ENCODE data around the gene CAV2.

The CAV2 gene

GRCh38 chr7:116496653-116497052 is 2.9 kb upstream of the CAV2 start:
- no peak for DNase-seq

GRCh38 chr7:116497708-116498107 is 1.8 kb upstream of the CAV2 start:
- no peak for DNase-seq

DNA sequence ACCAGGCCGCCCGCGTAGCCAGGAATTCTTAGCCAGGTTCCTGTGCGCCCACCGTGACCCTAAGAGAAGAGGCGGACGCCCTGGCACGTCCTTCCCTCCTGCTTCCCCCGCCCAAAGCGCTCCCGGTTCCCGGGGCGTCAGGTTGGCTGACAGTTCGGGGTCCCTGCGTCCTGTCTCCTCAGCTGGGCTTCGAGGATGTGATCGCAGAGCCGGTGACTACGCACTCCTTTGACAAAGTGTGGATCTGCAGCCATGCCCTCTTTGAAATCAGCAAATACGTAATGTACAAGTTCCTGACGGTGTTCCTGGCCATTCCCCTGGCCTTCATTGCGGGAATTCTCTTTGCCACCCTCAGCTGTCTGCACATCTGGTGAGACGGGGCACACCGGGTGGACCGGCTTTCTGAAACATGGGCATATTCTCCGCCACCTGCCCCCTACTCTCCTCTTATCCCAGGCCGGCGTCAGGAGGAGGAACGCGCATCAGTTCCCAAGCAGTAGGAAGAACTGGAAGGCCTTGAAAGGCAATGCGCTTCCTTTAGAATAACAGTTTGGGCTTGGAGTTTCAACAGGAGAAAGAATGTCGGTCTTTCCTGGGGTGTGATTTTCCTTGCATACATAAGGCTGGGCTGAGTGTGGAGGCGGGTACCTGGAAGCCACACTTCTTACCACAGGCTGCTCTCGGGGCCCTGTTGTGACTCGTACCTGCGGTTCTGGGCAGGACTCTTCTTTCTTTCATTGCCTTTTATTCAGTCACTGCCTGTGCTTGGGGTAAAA is 728 bp downstream of the CAV2 start:
- DNase-seq = peak; percentile 37

- DNase-seq = no peak
Measured at GRCh38 chr7:116501425-116502167, 2.1 kb downstream of the CAV2 start.

DNA sequence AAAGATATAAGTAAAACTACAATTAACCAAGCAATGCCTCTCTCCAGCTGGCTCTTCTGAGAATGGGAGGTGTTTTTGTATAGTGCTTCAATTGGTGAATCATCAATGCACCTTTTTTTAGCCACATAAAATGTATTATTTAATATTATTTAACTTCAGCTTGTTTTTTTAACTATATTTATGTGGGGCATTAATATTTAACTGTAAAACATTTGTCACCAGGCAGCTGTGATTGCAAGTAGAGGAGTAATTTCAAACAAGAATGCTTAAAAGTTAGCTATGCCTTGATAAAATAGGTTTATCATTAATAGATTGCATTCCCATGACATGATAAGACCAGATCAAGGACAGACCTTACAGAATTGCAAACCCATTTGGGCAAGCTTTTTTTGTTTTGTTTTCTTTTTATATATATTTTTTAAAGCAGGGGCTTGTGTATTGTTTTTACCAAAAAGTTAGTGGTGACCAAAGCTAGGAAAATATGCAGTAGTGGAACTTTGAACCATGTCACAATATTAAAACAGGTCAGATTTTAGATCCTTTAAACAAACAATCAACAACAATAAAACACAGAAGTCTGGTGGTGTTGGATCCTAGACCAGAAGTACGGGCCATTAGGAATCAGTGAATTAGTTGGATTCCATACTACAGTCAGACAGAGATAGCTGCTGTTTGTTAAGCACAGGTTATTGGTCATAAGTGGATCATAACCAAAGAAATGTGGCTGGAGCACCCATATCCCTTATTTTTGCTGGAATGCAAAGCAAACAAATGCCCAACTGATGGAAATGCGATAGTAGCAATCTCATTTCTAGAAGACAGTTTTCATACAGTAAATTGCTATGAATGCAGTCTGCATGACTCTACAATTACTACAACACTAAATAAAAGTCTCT is 2.9 kb downstream of the CAV2 start:
- no peak for DNase-seq

GRCh38 chr7:116503835-116504234 is 4.3 kb downstream of the CAV2 start:
- DNase-seq = no peak

GRCh38 chr7:116505278-116505677 is 5.7 kb downstream of the CAV2 start:
- no peak for DNase-seq

- DNase-seq = no peak
Measured at GRCh38 chr7:116505823-116506222, 6.3 kb downstream of the CAV2 start.

GRCh38 chr7:116509982-116510579 is 10.5 kb downstream of the CAV2 start:
- DNase-seq = no peak

DNA sequence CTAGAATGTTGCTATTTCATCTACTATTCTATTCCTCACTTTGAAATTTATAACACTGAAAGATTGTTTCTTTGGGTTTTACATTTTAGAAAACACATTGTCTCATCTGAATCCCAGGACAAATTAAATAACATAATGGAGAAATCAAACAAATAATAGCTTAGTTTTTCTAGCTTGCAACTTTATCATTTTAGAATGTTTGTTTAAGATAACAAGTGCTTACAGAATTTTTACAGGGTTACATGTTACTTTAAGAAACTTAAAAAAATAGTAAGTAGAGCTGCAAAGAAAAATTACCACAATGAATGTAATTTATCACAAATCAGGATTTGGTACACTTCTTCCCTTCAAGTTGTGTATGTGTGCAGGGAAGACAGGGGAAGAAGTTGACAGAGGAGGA is 11.3 kb downstream of the CAV2 start:
- DNase-seq = no peak

DNA sequence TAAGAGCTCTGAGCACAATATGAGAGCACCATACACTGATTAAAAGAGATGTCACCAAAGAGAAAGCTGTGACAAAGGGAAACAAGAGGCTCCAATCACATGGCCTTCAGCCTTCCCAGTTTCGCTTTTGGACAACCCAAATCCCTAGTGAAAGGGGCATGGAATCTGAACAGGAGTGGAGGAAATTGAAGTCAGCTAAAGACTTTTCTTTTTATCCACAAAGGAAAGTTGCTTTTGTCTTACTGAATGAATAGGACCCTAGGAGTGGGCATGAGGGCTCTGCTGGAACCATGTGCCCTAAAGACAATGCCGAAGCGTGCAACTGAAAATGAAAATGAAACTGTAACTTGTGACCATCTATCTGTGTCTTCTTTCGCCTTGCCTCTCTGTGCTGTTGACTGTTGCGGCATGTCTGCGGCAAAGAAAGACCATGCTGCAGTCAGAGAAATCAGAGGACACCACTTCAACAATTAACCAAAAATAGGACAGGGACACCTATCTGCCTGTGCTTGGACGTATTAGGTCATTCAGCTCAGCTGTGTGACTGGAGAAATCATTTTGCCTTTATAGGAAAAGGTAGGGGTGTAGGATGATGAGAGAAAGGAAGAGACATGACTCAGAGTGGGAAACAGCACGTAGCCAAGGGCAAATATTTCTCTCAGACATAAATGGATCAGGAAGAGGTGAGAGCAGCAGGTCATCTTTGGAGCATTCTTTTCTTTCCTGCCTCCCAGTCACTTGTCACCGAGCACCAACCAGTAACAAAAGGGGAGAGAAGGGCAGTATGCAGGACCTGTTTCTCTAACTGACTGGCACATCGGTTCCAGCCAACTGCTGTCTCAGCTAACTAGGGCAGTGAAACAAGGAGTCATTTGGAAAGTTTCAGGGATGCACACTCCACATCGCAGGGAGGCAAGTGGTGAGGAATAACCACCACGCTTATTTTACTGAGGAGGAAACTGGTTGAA is 12.3 kb downstream of the CAV2 start:
- DNase-seq = no peak

DNA sequence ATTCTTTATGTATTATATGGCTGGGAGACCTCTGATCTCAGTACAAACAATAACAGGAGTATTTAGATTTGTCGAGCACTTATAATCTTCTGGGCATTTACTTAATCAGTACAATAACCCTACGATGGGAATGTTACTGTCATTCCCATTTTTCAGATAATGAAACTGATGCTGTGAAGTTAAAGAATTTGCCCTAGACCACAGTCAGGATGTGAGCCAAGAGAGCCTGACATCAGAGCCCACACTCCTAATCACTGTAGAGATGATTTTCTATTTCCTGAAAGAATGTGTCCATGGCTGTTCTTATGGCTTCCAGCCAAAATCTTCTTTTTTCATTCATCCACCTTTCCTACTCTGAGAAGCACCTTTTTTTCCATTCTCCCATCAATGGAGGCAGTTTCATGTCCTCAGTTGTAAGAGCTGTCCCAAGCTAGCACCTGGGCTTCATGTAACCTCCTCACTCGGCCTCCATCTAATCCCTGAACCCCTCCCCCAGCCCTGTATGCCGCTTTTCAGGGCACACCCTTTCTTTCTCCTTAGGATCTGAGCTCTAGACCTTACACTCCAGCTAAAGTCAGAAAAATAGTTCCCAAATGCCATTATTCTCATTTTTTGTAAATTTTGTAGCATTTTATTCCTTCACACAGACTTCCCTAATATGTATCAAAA is 13.1 kb downstream of the CAV2 start:
- DNase-seq = no peak

DNA sequence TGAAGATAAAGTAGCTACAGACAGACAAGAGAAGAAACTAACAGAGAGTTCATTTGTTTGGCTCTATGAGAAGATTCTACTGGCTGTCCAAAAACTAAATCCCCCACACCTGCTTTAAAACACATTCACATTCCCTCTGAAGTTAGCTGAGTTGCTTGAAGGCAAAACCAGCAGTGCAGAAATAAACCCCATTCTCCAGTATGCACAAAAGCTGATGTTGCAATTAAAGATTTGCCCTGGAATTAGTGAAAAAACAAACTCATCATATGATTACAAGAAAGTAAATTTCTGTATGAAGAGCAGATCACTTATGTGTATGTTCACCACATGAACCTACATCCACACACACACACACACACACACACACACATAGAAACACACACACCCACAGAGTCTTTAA is 16.0 kb downstream of the CAV2 start:
- no peak for DNase-seq

DNA sequence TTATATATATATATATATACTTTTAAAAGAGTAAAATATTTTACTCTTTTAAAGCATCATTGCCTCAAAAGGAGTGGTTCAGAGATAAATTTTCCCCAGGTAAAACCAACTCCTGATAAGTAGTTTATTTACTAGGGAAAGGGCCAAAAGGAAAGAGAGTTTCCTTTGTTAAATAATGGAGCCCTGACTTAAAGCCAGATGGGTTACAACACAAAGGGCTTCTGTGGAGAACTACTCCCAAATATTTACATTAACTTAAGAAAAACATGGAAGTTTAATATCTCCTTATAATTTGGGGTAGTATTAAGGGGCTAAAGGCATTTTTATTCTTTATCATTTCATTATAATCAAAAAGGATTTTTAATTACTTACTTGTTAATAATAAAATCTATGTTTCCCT is 16.8 kb downstream of the CAV2 start:
- no peak for DNase-seq

- DNase-seq = no peak
Measured at GRCh38 chr7:116517626-116518025, 18.1 kb downstream of the CAV2 start.

DNA sequence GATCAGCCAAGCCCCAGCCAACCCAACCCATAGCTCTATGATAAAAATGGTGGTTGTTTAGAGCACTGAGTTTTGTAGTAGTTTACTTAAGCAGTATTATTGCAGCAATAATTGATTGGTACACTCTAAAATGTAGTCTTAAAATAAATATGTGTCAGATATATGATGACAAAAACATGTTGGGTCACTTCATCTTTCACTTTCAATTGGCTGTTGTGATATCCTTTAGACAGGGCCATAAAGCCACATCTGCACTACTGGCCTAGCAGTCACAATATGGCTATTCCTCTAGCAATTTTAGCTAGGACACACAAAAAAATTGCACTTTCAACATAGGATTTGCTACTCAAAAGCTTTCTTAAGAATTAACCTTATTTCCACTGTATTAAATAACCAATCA is 19.4 kb downstream of the CAV2 start:
- no peak for DNase-seq

GRCh38 chr7:116521046-116521664 is 21.6 kb downstream of the CAV2 start:
- DNase-seq = no peak

DNA sequence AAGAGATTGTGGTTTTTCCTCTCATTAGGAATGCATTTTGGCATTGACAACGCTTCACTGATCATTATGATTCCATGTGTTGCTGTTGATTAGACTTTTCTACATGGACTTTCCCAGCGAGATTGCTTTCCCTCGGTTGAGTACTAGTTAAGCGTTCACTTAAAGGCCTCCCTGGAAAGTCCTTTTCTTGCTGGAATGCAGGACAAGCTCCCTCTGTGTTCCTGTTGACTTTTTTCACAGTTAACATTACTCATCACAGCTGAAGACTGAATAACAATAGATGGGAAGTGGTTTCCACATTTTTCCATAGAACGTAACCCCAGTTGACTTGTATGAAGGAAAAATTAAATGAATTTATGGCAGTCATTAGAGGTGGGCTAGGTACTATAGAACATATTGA is 22.7 kb downstream of the CAV2 start:
- DNase-seq = no peak

- no peak for DNase-seq
Measured at GRCh38 chr7:116524221-116524608, 24.7 kb downstream of the CAV2 start.

DNA sequence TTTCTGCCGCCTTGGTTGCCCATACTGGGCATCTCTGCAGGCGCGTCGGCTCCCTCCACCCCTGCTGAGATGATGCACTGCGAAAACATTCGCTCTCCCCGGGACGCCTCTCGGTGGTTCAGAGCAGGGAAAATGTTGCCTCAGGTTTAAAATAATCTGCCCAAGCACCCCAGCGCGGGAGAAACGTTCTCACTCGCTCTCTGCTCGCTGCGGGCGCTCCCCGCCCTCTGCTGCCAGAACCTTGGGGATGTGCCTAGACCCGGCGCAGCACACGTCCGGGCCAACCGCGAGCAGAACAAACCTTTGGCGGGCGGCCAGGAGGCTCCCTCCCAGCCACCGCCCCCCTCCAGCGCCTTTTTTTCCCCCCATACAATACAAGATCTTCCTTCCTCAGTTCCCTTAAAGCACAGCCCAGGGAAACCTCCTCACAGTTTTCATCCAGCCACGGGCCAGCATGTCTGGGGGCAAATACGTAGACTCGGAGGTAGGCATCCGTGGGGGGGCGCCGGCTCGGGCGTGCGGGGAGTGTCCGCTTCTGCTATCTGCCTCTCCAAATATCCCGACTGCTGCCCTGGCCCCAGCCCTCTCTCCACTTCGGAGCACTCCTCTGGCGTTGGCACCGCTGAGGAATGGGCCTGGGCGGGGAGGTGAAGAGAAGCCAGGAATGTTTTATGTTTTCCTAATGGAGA is 25.2 kb downstream of the CAV2 start, which contains the start of gene CAV1:
Gene CAV1, plus strand, starts transcription at position 428 of the 689 bp plus-strand sequence. Its CDS starts 27 bp downstream, at position 455.
- DNase-seq = peak; percentile 19

All from stimulated activated naive CD4-positive, alpha-beta T cell treated with Interleukin-2 at 50 U/mL for 16 hours (primary cell).